Spleen (tissue), 11 donors: Measurements from ENCODE around the gene FXYD2. TPM values are rescaled to one million over a fixed set of nuclear protein-coding genes. Genes with fewer than 3 reads are reported as not detected.
A peak's percentile ranks its signal among the peaks of the same experiment; 100 is the strongest.
"Not testable (repeated sequence)": the region's sequence is repeated elsewhere in the genome, so short reads cannot be mapped to it uniquely, and the experiment has no call there.

ENCODE experiments used
- DNase-seq: peaks from one replicate; pipeline ENCODE4 v3.0.0-alpha.2; 2020
- H3K27ac ChIP-seq, 8 donors: fragments of 200-600 bp; sonication (generic) in 7 of 8; 1 replicate in 4 of 8; 2 replicates in 4 of 8; pipeline versions ENCODE4 v1.5.0 to v1.8.0; 2016 to 2021; ENCODE audit warnings: inconsistent platforms in 4 of 8, mild to moderate bottlenecking in 4 of 8, moderate library complexity in 1 of 8
- H3K27me3 ChIP-seq, 7 donors: fragments of 200-600 bp; sonication (generic) in 6 of 7; replicated peaks in 1 of 7; 1 replicate in 4 of 7; 2 replicates in 3 of 7; pipeline versions ENCODE4 v1.5.0 to v1.8.0; 2016 to 2021; ENCODE audit warnings: inconsistent platforms in 3 of 7, mild to moderate bottlenecking in 1 of 7
- H3K36me3 ChIP-seq, 6 donors: fragments of 200-600 bp; sonication (generic) in 5 of 6; 1 replicate in 4 of 6; 2 replicates in 2 of 6; pipeline versions ENCODE4 v1.5.0 to v1.8.0; 2016 to 2021; ENCODE audit warnings: inconsistent platforms in 2 of 6
- H3K4me1 ChIP-seq, 6 donors: fragments of 200-600 bp; sonication (generic) in 5 of 6; 1 replicate in 3 of 6; 2 replicates in 3 of 6; pipeline versions ENCODE4 v1.5.0 to v1.8.0; 2016 to 2021; ENCODE audit warnings: inconsistent platforms in 3 of 6
- H3K4me3 ChIP-seq, 8 donors: fragments of 200-600 bp; sonication (generic) in 7 of 8; 1 replicate in 4 of 8; 2 replicates in 4 of 8; pipeline versions ENCODE4 v1.5.0 to v1.8.0; 2016 to 2021; ENCODE audit warnings: inconsistent platforms in 4 of 8, mild to moderate bottlenecking in 4 of 8, moderate library complexity in 2 of 8
- H3K9me3 ChIP-seq, 8 donors: fragments of 200-600 bp; sonication (generic) in 7 of 8; 1 replicate in 4 of 8; 2 replicates in 4 of 8; pipeline versions ENCODE4 v1.5.0 to v1.8.0; 2016 to 2021; ENCODE audit warnings: inconsistent platforms in 4 of 8
- POLR2A ChIP-seq, 3 donors: fragments of 450-650 bp; IDR thresholded peaks; one replicate each; pipeline ENCODE4 v1.5.1; 2017; ENCODE audit warnings: antibody characterized with exemption in 3 of 3, mild to moderate bottlenecking in 1 of 3
- POLR2AphosphoS5 ChIP-seq, 3 donors: sonication (generic); formaldehyde crosslinking; IDR thresholded peaks; one replicate each; pipeline ENCODE4 v1.5.1; 2017; ENCODE audit warnings: antibody characterized with exemption in 3 of 3
- WGBS, 5 donors: extraction: QIAGEN DNeasy Blood & Tissue Kit in 3 of 5; methylation state at CpG; one replicate each; pipeline versions ENCODE4 v1.1.5 to v1.1.7; 2013 to 2018; 5-methylcytosine and 5-hydroxymethylcytosine counted together
- intact Hi-C: fragments of 100-400 bp; cut with DNase I; formaldehyde crosslinking; loops from one replicate; pipeline ENCODE4 v1.15.0; 2023; ENCODE audit warnings: low total_unique reads
- polyA plus RNA-seq, 3 donors: library from polyadenylated mRNA; stranded (reverse); fragments of 200-250 nt; gene quantifications; one replicate each; pipeline ENCODE4 v1.2.1, GENCODE V29; 2013
- total RNA-seq, 7 donors: library from RNA; depleted of rRNA in 3 of 7; stranded (reverse); fragments of >200 nt in 3 of 7; fragmentation: NEBNext Ultra II Directional in 4 of 7; extraction: Animal tissue kit (Norgen Biotek cat#: 25700) in 4 of 7; gene quantifications; one replicate each; pipeline versions ENCODE4 v1.1.0 to v1.2.1, GENCODE V29; 2016 to 2021
- TF ChIP-seq, protein P1 (sequence below), 11 experiments: fragments of 200-600 bp in 7 of 11; fragments of 450-650 bp in 4 of 11; sonication (generic) in 4 of 11; IDR thresholded peaks in 8 of 11; conservative IDR thresholded peaks in 3 of 11; 1 replicate in 7 of 11; 2 replicates in 4 of 11; pipeline versions ENCODE4 v1.4.0 to v1.8.0; 2016 to 2021; ENCODE audit warnings: antibody characterized with exemption in 11 of 11, inconsistent platforms in 4 of 11, mild to moderate bottlenecking in 1 of 11
- donor health status: healthy with polysubstance abuse.
- donor health status: DM: no; HTN: no; CAD: no; lungs with moderate emphysema.
- donor health status: DM: no; HTN: no; CAD: no.
- donor health status: Bipolar disorder and iron deficiency.
- donor health status: healthy.
- donor health status: DM: no; HTN: no; CAD: no.
- donor health status: DM: yes; HTN: yes; CAD: no.

FXYD2 gene
- total and polyA plus RNA-seq, 10 donors, result 4.7 to 20.0 (median 8.0) TPM

DNA sequence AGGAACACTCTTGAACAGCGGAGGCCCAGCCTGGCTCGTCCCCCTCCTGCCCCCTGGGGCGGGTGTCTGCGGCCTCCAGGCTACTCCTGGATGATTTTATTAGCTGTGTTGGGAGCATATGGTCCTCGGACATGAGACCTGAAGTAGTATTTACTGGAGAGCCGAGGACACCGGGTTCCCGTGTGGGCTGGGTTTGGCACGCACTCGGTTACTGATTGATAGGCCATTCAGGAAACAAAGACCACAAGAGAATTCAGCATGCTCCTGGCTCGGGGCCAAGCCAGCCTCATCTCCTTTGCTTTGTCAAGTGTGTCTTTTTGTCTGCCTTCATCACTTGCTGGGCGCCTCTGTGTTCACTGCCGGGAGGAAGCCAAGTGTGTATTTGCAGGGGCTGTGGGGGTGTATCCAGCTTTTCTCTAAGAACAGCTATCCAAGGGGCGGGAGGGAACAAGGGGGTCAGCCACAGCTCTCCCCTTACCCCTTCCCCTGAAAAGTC lies 9.7 kb downstream of the FXYD2 start:
- Histone ChIP-seq H3K4me3 (peak overlapping the region in 4 of 8 donors; percentile 8 to 60 (median 13)), H3K27ac (peak overlapping the region; percentile 37 to 91 (median 84)), H3K27me3 (no peaks in the 10 kb centered on the region), H3K36me3 (no peaks in the 10 kb centered on the region), H3K4me1 (peaks cover 48 to 59% (median 57%) of the 10 kb centered on the region in 6 donors), H3K9me3 (no peaks in the 10 kb centered on the region)
- WGBS, 5 donors, result 14 to 22% (median 18%) methylated on average over 8 to 14 of the region's 14 CpGs
- intact Hi-C loops, result loop anchor here (5.0 kb wide), 1 partner anchor 388 kb away; no protein-coding TSS in a partner anchor
- peak in 2 of 3 donors; percentile 49 to 75 for TF ChIP-seq POLR2AphosphoS5 (IDR thresholded peaks at IDR 0.05)
- no peak for TF ChIP-seq POLR2A (IDR thresholded peaks at IDR 0.05)
- peak; percentile 95 for DNase-seq

DNA sequence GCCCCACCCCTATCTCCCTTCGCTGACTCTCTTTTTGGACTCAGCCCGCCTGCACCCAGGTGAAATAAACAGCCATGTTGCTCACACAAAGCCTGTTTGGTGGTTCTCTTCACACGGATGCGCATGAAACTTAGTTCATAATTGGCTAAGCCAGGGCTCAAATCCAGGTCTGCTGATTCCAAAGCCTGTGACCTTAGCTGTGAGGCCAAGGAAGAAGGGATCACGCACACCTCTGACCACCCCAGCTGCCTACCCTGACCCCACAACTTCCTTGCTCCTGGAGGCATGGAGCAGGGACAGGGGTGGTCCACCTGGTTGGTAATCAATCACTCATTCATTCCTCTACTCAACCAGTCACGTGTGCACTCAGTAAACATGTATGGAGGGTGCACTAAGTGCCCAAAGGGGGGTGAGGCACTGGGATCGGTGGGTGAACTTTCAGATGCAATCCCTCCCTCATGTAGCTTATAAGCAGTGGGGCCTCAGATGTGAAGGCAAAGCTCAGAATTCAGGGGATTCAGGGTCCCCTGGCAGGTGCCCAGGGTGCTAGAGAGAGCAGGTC lies 10.3 kb downstream of the FXYD2 start:
- Histone ChIP-seq H3K4me3 (peak overlapping the region in 2 of 8 donors; percentile 14 to 60), H3K27ac (peak overlapping the region; percentile 37 to 91 (median 84)), H3K4me1 (peaks cover 51 to 59% (median 55%) of the 10 kb centered on the region in 6 donors), H3K36me3 (no peaks in the 10 kb centered on the region), H3K27me3 (peaks cover 0 to 2% (median 0%) of the 10 kb centered on the region in 7 donors), H3K9me3 (no peaks in the 10 kb centered on the region)
- DNase-seq, result no peak
- intact Hi-C loops, result no loop called here
- 82 to 96% (median 86%) methylated on average over 6 to 7 of the region's 7 CpGs for WGBS, 5 donors
- TF ChIP-seq POLR2AphosphoS5 (IDR thresholded peaks at IDR 0.05) (no peak), POLR2A (IDR thresholded peaks at IDR 0.05) (no peak)
- TF ChIP-seq, protein P1, sequence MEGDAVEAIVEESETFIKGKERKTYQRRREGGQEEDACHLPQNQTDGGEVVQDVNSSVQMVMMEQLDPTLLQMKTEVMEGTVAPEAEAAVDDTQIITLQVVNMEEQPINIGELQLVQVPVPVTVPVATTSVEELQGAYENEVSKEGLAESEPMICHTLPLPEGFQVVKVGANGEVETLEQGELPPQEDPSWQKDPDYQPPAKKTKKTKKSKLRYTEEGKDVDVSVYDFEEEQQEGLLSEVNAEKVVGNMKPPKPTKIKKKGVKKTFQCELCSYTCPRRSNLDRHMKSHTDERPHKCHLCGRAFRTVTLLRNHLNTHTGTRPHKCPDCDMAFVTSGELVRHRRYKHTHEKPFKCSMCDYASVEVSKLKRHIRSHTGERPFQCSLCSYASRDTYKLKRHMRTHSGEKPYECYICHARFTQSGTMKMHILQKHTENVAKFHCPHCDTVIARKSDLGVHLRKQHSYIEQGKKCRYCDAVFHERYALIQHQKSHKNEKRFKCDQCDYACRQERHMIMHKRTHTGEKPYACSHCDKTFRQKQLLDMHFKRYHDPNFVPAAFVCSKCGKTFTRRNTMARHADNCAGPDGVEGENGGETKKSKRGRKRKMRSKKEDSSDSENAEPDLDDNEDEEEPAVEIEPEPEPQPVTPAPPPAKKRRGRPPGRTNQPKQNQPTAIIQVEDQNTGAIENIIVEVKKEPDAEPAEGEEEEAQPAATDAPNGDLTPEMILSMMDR (IDR thresholded peaks at IDR 0.05 in 8 of 11, conservative IDR thresholded peaks at IDR 0.05 in 3 of 11), result no peak

DNA sequence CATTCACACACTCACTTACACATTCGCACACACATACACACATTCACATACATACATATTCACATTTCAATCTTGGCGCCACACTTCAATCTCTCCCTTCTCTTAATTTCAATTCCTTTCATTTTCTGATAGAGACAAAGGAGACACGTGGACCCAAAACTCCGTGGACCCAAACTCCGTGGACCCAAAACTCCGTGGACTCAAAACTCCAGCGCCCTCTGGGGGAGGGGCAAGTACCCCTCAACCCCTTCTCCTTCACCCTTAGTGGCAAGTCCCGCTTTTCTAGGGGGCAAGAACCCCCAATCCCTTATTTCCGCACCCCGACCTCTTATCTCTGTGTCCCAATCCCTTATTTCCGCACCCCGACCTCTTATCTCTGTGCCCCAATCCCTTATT lies 14.5 kb downstream of the FXYD2 start:
- intact Hi-C loops, H3K27ac ChIP-seq, H3K4me3 ChIP-seq, H3K9me3 ChIP-seq, H3K36me3 ChIP-seq, H3K27me3 ChIP-seq: not testable (repeated sequence)
- peak; percentile 45 for DNase-seq
- WGBS, 5 donors, result 86 to 96% (median 93%) methylated on average over 12 of the region's 12 CpGs
- H3K4me1 ChIP-seq, result peaks cover 13 to 41% (median 26%) of the 10 kb centered on the region in 6 donors

DNA sequence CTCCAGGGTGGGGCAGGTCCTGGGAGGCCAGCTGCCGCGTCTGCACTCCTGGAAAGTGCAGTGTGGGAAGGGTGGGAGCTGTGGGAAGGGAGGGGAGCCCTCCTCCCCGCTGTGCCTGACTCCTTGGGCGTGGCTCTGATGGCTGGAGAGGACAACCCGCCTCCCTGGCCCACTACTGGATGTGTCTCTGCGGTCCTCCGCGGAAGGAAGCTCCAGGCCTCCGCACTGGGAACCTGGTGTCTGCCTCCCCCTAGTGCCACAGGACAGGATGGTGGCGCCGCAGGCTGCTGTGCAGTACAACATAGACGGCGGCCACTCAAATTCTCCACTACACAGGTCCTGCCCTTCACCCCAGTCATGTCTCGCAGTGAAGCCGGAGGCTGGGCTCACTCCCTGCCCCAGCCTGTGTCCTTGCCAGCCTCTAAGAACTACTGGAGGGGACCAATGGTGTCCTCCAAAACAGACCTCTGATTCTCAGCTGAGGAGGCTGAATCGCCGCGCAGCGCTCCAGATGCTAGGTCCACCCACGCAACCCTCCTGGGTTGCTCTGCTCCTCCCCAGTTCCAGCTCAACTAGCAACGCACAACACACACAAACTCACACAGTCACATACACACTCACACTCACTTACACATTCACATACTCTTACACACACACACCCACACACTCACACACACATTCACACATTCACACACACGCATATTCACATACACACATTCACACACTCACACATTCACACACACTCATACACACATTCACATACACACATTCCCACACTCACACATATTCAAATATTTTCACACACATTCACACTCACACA lies 15.1 kb downstream of the FXYD2 start:
- intact Hi-C loops, result loop anchor here (5.0 to 10.0 kb wide), 2 partner anchors 138 to 245 kb away; no protein-coding TSS in a partner anchor
- TF ChIP-seq POLR2AphosphoS5 (IDR thresholded peaks at IDR 0.05) (peak in 2 of 3 donors; percentile 40 to 54), POLR2A (IDR thresholded peaks at IDR 0.05) (no peak)
- TF ChIP-seq, protein P1 (IDR thresholded peaks at IDR 0.05 in 8 of 11, conservative IDR thresholded peaks at IDR 0.05 in 3 of 11), result peak in 8 of 11 experiments; percentile 31 to 59 (median 44)
- peak overlapping the region in 2 of 8 donors; percentile 11 to 16 for H3K27ac ChIP-seq
- peaks cover 0 to 7% (median 0%) of the 10 kb centered on the region in 7 donors for H3K27me3 ChIP-seq
- 35 to 73% (median 39%) methylated on average over 9 to 22 of the region's 22 CpGs for WGBS, 5 donors
- peak; percentile 83 for DNase-seq
- H3K9me3 ChIP-seq, result no peaks in the 10 kb centered on the region
- peaks cover 0 to 5% (median 0%) of the 10 kb centered on the region in 6 donors for H3K36me3 ChIP-seq
- peaks cover 6 to 35% (median 20%) of the 10 kb centered on the region in 6 donors for H3K4me1 ChIP-seq
- H3K4me3 ChIP-seq, result no peak overlapping the region
